ENCODE results near the gene RAB3IP.

DNA sequence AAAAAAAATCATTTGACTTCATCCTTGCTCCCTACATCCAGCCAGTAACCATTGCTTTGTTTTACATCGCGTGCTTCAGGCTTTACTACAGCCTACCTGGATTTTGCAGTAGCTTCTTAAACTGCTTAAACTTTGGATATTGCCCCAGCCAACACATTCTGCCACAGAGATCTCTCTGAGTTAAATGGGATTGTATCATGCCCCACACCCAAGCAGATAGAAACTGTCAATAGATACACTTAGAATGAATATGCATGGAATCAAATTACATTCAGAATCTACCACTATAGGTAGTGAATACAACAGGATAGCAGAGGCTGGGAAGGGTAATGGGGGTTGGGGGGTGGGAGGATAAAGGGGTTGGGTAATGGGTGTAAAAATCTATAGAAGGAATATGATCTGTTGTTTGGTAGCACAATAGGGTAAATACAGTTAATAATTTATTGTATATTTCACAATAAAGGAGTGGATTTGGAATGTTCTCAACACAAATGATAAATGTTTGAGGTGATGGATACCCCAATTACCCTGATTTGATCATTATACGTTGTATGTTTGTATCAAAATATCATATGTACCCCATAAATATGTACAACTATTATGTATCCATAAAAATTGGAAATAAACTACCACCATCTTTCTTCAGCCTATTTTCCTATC lies 83.7 kb downstream of the RAB3IP start:
- TF ChIP-seq, protein P1, sequence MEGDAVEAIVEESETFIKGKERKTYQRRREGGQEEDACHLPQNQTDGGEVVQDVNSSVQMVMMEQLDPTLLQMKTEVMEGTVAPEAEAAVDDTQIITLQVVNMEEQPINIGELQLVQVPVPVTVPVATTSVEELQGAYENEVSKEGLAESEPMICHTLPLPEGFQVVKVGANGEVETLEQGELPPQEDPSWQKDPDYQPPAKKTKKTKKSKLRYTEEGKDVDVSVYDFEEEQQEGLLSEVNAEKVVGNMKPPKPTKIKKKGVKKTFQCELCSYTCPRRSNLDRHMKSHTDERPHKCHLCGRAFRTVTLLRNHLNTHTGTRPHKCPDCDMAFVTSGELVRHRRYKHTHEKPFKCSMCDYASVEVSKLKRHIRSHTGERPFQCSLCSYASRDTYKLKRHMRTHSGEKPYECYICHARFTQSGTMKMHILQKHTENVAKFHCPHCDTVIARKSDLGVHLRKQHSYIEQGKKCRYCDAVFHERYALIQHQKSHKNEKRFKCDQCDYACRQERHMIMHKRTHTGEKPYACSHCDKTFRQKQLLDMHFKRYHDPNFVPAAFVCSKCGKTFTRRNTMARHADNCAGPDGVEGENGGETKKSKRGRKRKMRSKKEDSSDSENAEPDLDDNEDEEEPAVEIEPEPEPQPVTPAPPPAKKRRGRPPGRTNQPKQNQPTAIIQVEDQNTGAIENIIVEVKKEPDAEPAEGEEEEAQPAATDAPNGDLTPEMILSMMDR (IDR thresholded peaks at IDR 0.05; ENCODE audit: borderline replicate concordance, extremely low read depth, low read length, poor library complexity, severe bottlenecking) = no peak
- TF ChIP-seq EZH2 (IDR thresholded peaks at IDR 0.05; ENCODE audit: borderline replicate concordance, low read depth, low read length, severe bottlenecking) = no peak
